WTC11 (cell line): Measurements from ENCODE around the gene SNX21. TPM values are rescaled to one million over a fixed set of nuclear protein-coding genes. Genes with fewer than 3 reads are reported as not detected.

Experiments
- ATAC-seq: fragments of 200-7000 bp; cut with Tn5 transposase; 2 replicates; pipeline ENCODE4 v1.10.0; 2021; ENCODE audit warnings: mild to moderate bottlenecking, moderate library complexity
- CTCF ChIA-PET: fragments of 300-600 bp; sonication (Branson Sonifier 250); formaldehyde crosslinking; loops from one replicate; lab custom pipeline; 2021; ENCODE audit warnings: antibody characterized with exemption; lab: Charles Lee
- POLR2A ChIA-PET: fragments of 350-600 bp; sonication (Branson Sonifier 250); formaldehyde crosslinking; loops from one replicate; lab custom pipeline; 2021; ENCODE audit warnings: antibody characterized with exemption; lab: Charles Lee
- DNase-seq: peaks from one replicate; pipeline ENCODE4 v3.0.0; 2021; ENCODE audit warnings: low spot score
- H3K27ac Mint-ChIP-seq: 2 replicates; pipeline ENCODE4 v1.8.0; 2021; ENCODE audit warnings: mixed read lengths
- H3K27me3 Mint-ChIP-seq: 2 replicates; pipeline ENCODE4 v1.8.0; 2021; ENCODE audit warnings: low read depth, mild to moderate bottlenecking, moderate library complexity, mixed read lengths
- H3K36me3 Mint-ChIP-seq: 2 replicates; pipeline ENCODE4 v1.8.0; 2021; ENCODE audit warnings: mixed read lengths
- H3K4me1 Mint-ChIP-seq: 2 replicates; pipeline ENCODE4 v1.8.0; 2022; ENCODE audit warnings: mixed read lengths
- H3K4me3 Mint-ChIP-seq: 2 replicates; pipeline ENCODE4 v1.8.0; 2021; ENCODE audit warnings: mild to moderate bottlenecking, moderate library complexity, mixed read lengths
- H3K9me3 Mint-ChIP-seq: 2 replicates; pipeline ENCODE4 v1.8.0; 2021; ENCODE audit warnings: mixed read lengths
- ATF1 ChIP-seq: sonication (generic); formaldehyde crosslinking; IDR thresholded peaks from 2 replicates; pipeline ENCODE4 v1.8.1; 2023; ENCODE audit warnings: mild to moderate bottlenecking, moderate library complexity, missing genetic modification reagents
- EMX1 ChIP-seq: fragments of 250-450 bp; sonication (Bioruptor Pico); IDR thresholded peaks from 2 replicates; pipeline ENCODE4 v1.8.0; 2021; ENCODE audit warnings: mild to moderate bottlenecking
- FOXJ3 ChIP-seq: sonication (generic); formaldehyde crosslinking; IDR thresholded peaks from 2 replicates; pipeline ENCODE4 v1.9.0; 2021; ENCODE audit warnings: missing genetic modification reagents, mild to moderate bottlenecking, borderline replicate concordance
- IRF2 ChIP-seq: sonication (generic); formaldehyde crosslinking; IDR thresholded peaks from 2 replicates; pipeline ENCODE4 v1.8.0; 2022; ENCODE audit warnings: low read depth, missing genetic modification reagents, borderline replicate concordance
- JUN ChIP-seq: sonication (generic); formaldehyde crosslinking; IDR thresholded peaks from 2 replicates; pipeline ENCODE4 v1.8.0; 2023; ENCODE audit warnings: mild to moderate bottlenecking, missing genetic modification reagents
- MXD4 ChIP-seq: fragments of 250-450 bp; sonication (Bioruptor Pico); IDR thresholded peaks from 2 replicates; pipeline ENCODE4 v1.8.0; 2021; ENCODE audit warnings: mild to moderate bottlenecking, moderate library complexity, borderline replicate concordance
- NFYB ChIP-seq: sonication (generic); formaldehyde crosslinking; conservative IDR thresholded peaks from 2 replicates; pipeline ENCODE4 v1.8.0; 2022; ENCODE audit warnings: low read depth, missing genetic modification reagents
- NR1H2 ChIP-seq: sonication (generic); formaldehyde crosslinking; IDR thresholded peaks from 2 replicates; pipeline ENCODE4 v1.9.0; 2021; ENCODE audit warnings: mild to moderate bottlenecking, moderate library complexity, missing genetic modification reagents
- SMAD4 ChIP-seq: sonication (generic); formaldehyde crosslinking; IDR thresholded peaks from 2 replicates; pipeline ENCODE4 v1.8.0; 2022; ENCODE audit warnings: mild to moderate bottlenecking, missing genetic modification reagents
- TCF7 ChIP-seq: sonication (generic); formaldehyde crosslinking; IDR thresholded peaks from 2 replicates; pipeline ENCODE4 v1.8.0; 2022; ENCODE audit warnings: mild to moderate bottlenecking, low read depth, missing genetic modification reagents, moderate library complexity
- ZNF232 ChIP-seq: sonication (generic); formaldehyde crosslinking; IDR thresholded peaks from 2 replicates; pipeline ENCODE4 v1.8.0; 2022; ENCODE audit warnings: mild to moderate bottlenecking, missing genetic modification reagents
- ZNF416 ChIP-seq: fragments of 250-450 bp; sonication (Bioruptor Pico); IDR thresholded peaks from 2 replicates; pipeline ENCODE4 v1.9.0; 2021; ENCODE audit warnings: mild to moderate bottlenecking, inconsistent platforms
- ZNF423 ChIP-seq: fragments of 250-450 bp; sonication (Bioruptor Pico); IDR thresholded peaks from 2 replicates; pipeline ENCODE4 v2.1.2; 2022; ENCODE audit warnings: mild to moderate bottlenecking, moderate library complexity
- total RNA-seq: library from RNA; stranded (reverse); gene quantifications from 3 replicates; pipeline ENCODE4 v1.2.3, GENCODE V29; 2021
- TF ChIP-seq, protein P1 (sequence below): sonication (generic); formaldehyde crosslinking; IDR thresholded peaks from 2 replicates; pipeline ENCODE4 v1.8.0; 2023; ENCODE audit warnings: missing genetic modification reagents, mild to moderate bottlenecking, borderline replicate concordance
- TF ChIP-seq, protein P2 (sequence below): sonication (generic); formaldehyde crosslinking; IDR thresholded peaks from 2 replicates; pipeline ENCODE4 v1.8.1; 2023; ENCODE audit warnings: mild to moderate bottlenecking, missing genetic modification reagents, moderate library complexity
- TF ChIP-seq, protein P3 (sequence below): sonication (generic); formaldehyde crosslinking; IDR thresholded peaks from 2 replicates; pipeline ENCODE4 v1.8.0; 2022; ENCODE audit warnings: mild to moderate bottlenecking, missing genetic modification reagents
- TF ChIP-seq, protein P4 (sequence below): sonication (generic); formaldehyde crosslinking; conservative IDR thresholded peaks from 2 replicates; pipeline ENCODE4 v1.8.1; 2023; ENCODE audit warnings: mild to moderate bottlenecking, low read depth, missing genetic modification reagents, moderate library complexity
- TF ChIP-seq, protein P5 (sequence below): sonication (generic); formaldehyde crosslinking; IDR thresholded peaks from 2 replicates; pipeline ENCODE4 v1.8.1; 2022; ENCODE audit warnings: mild to moderate bottlenecking, missing genetic modification reagents, moderate library complexity, borderline replicate concordance
- TF ChIP-seq, protein P6 (sequence below): fragments of 250-450 bp; sonication (Bioruptor Pico); IDR thresholded peaks from 2 replicates; pipeline ENCODE4 v2.1.2; 2022; ENCODE audit warnings: mild to moderate bottlenecking, moderate library complexity
- TF ChIP-seq, protein P7 (sequence below): sonication (generic); formaldehyde crosslinking; IDR thresholded peaks from 2 replicates; pipeline ENCODE4 v1.8.0; 2023; ENCODE audit warnings: missing genetic modification reagents
- TF ChIP-seq, protein P8 (sequence below): fragments of 250-450 bp; sonication (Bioruptor Pico); IDR thresholded peaks from 2 replicates; pipeline ENCODE4 v1.9.0; 2021; ENCODE audit warnings: mild to moderate bottlenecking

Gene SNX21
- total RNA-seq, 1 experiment from 2014 or later: 17.9 TPM

DNA sequence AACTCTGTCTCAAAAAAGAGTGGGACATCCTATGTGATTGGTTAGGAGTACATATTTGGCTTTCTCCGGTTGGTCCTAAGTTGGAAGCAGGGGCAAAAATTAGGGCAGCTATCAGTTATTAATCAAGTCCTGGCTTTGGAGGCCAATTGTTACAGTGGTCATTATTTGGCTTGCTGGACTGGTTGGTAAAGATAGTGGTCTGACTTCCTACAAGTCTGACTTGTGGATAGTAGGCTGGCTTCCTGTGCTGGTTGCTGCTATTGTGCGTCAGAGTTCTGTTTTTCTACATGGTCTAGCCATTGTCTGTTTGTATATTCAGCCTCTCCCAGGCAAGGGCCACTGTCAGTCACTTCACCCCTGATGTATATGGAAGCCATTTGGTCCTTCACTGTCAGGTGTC, 16.6 kb downstream of the SNX21 start (continued):
- TF ChIP-seq, protein P1, sequence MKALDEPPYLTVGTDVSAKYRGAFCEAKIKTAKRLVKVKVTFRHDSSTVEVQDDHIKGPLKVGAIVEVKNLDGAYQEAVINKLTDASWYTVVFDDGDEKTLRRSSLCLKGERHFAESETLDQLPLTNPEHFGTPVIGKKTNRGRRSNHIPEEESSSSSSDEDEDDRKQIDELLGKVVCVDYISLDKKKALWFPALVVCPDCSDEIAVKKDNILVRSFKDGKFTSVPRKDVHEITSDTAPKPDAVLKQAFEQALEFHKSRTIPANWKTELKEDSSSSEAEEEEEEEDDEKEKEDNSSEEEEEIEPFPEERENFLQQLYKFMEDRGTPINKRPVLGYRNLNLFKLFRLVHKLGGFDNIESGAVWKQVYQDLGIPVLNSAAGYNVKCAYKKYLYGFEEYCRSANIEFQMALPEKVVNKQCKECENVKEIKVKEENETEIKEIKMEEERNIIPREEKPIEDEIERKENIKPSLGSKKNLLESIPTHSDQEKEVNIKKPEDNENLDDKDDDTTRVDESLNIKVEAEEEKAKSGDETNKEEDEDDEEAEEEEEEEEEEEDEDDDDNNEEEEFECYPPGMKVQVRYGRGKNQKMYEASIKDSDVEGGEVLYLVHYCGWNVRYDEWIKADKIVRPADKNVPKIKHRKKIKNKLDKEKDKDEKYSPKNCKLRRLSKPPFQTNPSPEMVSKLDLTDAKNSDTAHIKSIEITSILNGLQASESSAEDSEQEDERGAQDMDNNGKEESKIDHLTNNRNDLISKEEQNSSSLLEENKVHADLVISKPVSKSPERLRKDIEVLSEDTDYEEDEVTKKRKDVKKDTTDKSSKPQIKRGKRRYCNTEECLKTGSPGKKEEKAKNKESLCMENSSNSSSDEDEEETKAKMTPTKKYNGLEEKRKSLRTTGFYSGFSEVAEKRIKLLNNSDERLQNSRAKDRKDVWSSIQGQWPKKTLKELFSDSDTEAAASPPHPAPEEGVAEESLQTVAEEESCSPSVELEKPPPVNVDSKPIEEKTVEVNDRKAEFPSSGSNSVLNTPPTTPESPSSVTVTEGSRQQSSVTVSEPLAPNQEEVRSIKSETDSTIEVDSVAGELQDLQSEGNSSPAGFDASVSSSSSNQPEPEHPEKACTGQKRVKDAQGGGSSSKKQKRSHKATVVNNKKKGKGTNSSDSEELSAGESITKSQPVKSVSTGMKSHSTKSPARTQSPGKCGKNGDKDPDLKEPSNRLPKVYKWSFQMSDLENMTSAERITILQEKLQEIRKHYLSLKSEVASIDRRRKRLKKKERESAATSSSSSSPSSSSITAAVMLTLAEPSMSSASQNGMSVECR: no peak
- TF ChIP-seq EMX1 (CRISPR knock-in tag) (no peak), IRF2 (CRISPR knock-in tag) (no peak), JUN (CRISPR knock-in tag) (no peak), SMAD4 (CRISPR knock-in tag) (no peak), NFYB (no peak), TCF7 (CRISPR knock-in tag) (no peak), FOXJ3 (no peak)
- TF ChIP-seq, protein P2, sequence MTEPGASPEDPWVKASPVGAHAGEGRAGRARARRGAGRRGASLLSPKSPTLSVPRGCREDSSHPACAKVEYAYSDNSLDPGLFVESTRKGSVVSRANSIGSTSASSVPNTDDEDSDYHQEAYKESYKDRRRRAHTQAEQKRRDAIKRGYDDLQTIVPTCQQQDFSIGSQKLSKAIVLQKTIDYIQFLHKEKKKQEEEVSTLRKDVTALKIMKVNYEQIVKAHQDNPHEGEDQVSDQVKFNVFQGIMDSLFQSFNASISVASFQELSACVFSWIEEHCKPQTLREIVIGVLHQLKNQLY (CRISPR knock-in tag): no peak
- TF ChIP-seq, protein P3, sequence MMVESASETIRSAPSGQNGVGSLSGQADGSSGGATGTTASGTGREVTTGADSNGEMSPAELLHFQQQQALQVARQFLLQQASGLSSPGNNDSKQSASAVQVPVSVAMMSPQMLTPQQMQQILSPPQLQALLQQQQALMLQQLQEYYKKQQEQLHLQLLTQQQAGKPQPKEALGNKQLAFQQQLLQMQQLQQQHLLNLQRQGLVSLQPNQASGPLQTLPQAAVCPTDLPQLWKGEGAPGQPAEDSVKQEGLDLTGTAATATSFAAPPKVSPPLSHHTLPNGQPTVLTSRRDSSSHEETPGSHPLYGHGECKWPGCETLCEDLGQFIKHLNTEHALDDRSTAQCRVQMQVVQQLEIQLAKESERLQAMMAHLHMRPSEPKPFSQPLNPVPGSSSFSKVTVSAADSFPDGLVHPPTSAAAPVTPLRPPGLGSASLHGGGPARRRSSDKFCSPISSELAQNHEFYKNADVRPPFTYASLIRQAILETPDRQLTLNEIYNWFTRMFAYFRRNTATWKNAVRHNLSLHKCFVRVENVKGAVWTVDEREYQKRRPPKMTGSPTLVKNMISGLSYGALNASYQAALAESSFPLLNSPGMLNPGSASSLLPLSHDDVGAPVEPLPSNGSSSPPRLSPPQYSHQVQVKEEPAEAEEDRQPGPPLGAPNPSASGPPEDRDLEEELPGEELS (CRISPR knock-in tag): no peak

DNA sequence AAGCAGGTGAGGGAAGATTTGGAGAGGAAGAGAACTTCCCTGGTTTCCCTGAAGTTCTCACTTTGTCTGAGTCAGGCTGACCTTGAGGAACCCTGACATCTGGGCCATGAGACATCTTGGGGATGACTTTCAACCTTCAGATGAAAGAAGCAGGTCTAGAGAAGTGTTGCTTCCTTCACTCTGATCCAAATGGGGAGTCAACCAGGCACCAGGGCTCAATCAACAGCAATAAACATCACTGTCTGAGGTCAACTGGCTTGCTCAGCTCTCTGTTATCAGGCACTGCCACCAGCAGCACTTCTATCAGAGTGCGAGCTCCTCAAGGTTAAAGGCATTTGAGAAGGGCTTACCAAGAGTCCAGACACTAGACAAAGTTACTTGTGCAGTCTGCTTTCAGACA, 17.3 kb downstream of the SNX21 start:
- H3K36me3 Mint-ChIP-seq: peaks cover 28% of the 10 kb centered on the region; the same call in 1 of the 2 replicates
- TF ChIP-seq ZNF416 (CRISPR knock-in tag) (no peak), MXD4 (CRISPR knock-in tag) (no peak), NR1H2 (CRISPR knock-in tag) (no peak), ATF1 (CRISPR knock-in tag) (no peak), ZNF232 (CRISPR knock-in tag) (no peak), ZNF423 (CRISPR knock-in tag) (no peak)
- TF ChIP-seq, protein P4, sequence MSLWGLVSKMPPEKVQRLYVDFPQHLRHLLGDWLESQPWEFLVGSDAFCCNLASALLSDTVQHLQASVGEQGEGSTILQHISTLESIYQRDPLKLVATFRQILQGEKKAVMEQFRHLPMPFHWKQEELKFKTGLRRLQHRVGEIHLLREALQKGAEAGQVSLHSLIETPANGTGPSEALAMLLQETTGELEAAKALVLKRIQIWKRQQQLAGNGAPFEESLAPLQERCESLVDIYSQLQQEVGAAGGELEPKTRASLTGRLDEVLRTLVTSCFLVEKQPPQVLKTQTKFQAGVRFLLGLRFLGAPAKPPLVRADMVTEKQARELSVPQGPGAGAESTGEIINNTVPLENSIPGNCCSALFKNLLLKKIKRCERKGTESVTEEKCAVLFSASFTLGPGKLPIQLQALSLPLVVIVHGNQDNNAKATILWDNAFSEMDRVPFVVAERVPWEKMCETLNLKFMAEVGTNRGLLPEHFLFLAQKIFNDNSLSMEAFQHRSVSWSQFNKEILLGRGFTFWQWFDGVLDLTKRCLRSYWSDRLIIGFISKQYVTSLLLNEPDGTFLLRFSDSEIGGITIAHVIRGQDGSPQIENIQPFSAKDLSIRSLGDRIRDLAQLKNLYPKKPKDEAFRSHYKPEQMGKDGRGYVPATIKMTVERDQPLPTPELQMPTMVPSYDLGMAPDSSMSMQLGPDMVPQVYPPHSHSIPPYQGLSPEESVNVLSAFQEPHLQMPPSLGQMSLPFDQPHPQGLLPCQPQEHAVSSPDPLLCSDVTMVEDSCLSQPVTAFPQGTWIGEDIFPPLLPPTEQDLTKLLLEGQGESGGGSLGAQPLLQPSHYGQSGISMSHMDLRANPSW (CRISPR knock-in tag): no peak
- TF ChIP-seq, protein P5, sequence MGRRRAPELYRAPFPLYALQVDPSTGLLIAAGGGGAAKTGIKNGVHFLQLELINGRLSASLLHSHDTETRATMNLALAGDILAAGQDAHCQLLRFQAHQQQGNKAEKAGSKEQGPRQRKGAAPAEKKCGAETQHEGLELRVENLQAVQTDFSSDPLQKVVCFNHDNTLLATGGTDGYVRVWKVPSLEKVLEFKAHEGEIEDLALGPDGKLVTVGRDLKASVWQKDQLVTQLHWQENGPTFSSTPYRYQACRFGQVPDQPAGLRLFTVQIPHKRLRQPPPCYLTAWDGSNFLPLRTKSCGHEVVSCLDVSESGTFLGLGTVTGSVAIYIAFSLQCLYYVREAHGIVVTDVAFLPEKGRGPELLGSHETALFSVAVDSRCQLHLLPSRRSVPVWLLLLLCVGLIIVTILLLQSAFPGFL (CRISPR knock-in tag): no peak
- TF ChIP-seq, protein P6, sequence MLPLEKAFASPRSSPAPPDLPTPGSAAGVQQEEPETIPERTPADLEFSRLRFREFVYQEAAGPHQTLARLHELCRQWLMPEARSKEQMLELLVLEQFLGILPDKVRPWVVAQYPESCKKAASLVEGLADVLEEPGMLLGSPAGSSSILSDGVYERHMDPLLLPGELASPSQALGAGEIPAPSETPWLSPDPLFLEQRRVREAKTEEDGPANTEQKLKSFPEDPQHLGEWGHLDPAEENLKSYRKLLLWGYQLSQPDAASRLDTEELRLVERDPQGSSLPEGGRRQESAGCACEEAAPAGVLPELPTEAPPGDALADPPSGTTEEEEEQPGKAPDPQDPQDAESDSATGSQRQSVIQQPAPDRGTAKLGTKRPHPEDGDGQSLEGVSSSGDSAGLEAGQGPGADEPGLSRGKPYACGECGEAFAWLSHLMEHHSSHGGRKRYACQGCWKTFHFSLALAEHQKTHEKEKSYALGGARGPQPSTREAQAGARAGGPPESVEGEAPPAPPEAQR (CRISPR knock-in tag): no peak
- TF ChIP-seq, protein P7, sequence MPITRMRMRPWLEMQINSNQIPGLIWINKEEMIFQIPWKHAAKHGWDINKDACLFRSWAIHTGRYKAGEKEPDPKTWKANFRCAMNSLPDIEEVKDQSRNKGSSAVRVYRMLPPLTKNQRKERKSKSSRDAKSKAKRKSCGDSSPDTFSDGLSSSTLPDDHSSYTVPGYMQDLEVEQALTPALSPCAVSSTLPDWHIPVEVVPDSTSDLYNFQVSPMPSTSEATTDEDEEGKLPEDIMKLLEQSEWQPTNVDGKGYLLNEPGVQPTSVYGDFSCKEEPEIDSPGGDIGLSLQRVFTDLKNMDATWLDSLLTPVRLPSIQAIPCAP (CRISPR knock-in tag): no peak
- TF ChIP-seq, protein P8, sequence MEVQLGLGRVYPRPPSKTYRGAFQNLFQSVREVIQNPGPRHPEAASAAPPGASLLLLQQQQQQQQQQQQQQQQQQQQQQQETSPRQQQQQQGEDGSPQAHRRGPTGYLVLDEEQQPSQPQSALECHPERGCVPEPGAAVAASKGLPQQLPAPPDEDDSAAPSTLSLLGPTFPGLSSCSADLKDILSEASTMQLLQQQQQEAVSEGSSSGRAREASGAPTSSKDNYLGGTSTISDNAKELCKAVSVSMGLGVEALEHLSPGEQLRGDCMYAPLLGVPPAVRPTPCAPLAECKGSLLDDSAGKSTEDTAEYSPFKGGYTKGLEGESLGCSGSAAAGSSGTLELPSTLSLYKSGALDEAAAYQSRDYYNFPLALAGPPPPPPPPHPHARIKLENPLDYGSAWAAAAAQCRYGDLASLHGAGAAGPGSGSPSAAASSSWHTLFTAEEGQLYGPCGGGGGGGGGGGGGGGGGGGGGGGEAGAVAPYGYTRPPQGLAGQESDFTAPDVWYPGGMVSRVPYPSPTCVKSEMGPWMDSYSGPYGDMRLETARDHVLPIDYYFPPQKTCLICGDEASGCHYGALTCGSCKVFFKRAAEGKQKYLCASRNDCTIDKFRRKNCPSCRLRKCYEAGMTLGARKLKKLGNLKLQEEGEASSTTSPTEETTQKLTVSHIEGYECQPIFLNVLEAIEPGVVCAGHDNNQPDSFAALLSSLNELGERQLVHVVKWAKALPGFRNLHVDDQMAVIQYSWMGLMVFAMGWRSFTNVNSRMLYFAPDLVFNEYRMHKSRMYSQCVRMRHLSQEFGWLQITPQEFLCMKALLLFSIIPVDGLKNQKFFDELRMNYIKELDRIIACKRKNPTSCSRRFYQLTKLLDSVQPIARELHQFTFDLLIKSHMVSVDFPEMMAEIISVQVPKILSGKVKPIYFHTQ (CRISPR knock-in tag): no peak

More for the DNA sequence above, 17.3 kb downstream of the SNX21 start:
- H3K4me3 Mint-ChIP-seq: no peak overlapping the region
- ChIA-PET CTCF (interaction anchor here (2.2 kb wide), 1 partner anchor 27 kb away, joined by 11 read pairs; no protein-coding TSS in a partner anchor), POLR2A (interaction anchor here (0.9 kb wide), 1 partner anchor 32 kb away, joined by 3 read pairs; no protein-coding TSS in a partner anchor)
- DNase-seq (no peak), ATAC-seq (no peak)
- H3K27ac Mint-ChIP-seq: peak overlapping the region; percentile 84
- H3K4me1 Mint-ChIP-seq: peaks cover 44% of the 10 kb centered on the region
- H3K27me3 Mint-ChIP-seq: no peaks in the 10 kb centered on the region
- no peaks in the 10 kb centered on the region for H3K9me3 Mint-ChIP-seq
